C4-2B (cell line): ENCODE measurements around the gene ALOXE3.

Experiments used
- H3K27ac ChIP-seq: fragments of 450-650 bp; 2 replicates; pipeline ENCODE4 v1.5.1; 2017
- CTCF ChIP-seq: fragments of 450-650 bp; conservative IDR thresholded peaks from 2 replicates; pipeline ENCODE4 v1.5.1; 2017; ENCODE audit warnings: mild to moderate bottlenecking
- ZFX ChIP-seq: fragments of 450-650 bp; IDR thresholded peaks from 2 replicates; pipeline ENCODE4 v1.6.1; 2017

Gene ALOXE3

GRCh38 chr17:8052256-8053252 lies 65.8 kb downstream of the ALOXE3 start:
- H3K27ac ChIP-seq: no peak overlapping the region; the same call in 1 of the 2 replicates
- TF ChIP-seq ZFX (no peak), CTCF (no peak)

- TF ChIP-seq CTCF (no peak), ZFX (no peak)
- H3K27ac ChIP-seq: no peak overlapping the region; the same call in 1 of the 2 replicates
These were observed 66.5 kb downstream of the ALOXE3 start for GRCh38 chr17:8051831-8052230.

GRCh38 chr17:8048736-8049135 lies 69.6 kb downstream of the ALOXE3 start:
- TF ChIP-seq ZFX: no peak
- no peak for TF ChIP-seq CTCF
- H3K27ac ChIP-seq: no peak overlapping the region

- no peak overlapping the region; the same call in 1 of the 2 replicates for H3K27ac ChIP-seq
- TF ChIP-seq CTCF (no peak), ZFX (no peak)
These were observed 70.1 kb downstream of the ALOXE3 start for GRCh38 chr17:8048236-8048635.

- TF ChIP-seq CTCF (no peak), ZFX (no peak)
- H3K27ac ChIP-seq: no peak overlapping the region; the same call in 1 of the 2 replicates
These were observed 70.6 kb downstream of the ALOXE3 start for GRCh38 chr17:8047769-8048110.

GRCh38 chr17:8046929-8047768 lies 71.2 kb downstream of the ALOXE3 start:
- H3K27ac ChIP-seq: no peak overlapping the region; the same call in 1 of the 2 replicates
- no peak for TF ChIP-seq CTCF
- TF ChIP-seq ZFX: no peak
